ENCODE results near the gene FBXL17. TPM values are rescaled to one million over a fixed set of nuclear protein-coding genes. Genes with fewer than 3 reads are reported as not detected.

Gene FBXL17
- total and polyA plus RNA-seq, 9 of the 15 experiments (the other 6 are each of a cell fraction or from before 2014, with no cell fraction given), result 0.32 to 5.4 (median 1.8) TPM

GRCh38 chr5:107959573-107960279 is 422.2 kb downstream of the FBXL17 start:
- no peak overlapping the region for H3K4me2 ChIP-seq (ENCODE audit: insufficient read depth, low read length)
- no peak overlapping the region for H2AFZ ChIP-seq (ENCODE audit: low read depth, low read length)
- FAIRE-seq, result no peak
- CTCF ChIA-PET (ENCODE audit: low intra/inter-chr PET ratio), result no interaction called here
- no peak for ATAC-seq
- no peaks in the 10 kb centered on the region for H4K20me1 ChIP-seq (replicated peaks; ENCODE audit: control insufficient read depth, insufficient read depth, low read length)
- no peaks in the 10 kb centered on the region for H3K4me1 ChIP-seq (replicated peaks in 1 of 2; ENCODE audit: control insufficient read depth in 2 of 2, insufficient read depth in 2 of 2, low read length in 2 of 2)
- H3K27ac ChIP-seq (ENCODE audit: extremely low read depth, low read depth, low read length), result no peak overlapping the region
- 2% methylated on average over 4 of the region's 4 CpGs for WGBS (ENCODE audit: insufficient coverage, low coverage, missing lambda C conversion rate)
- BruUV-seq (replicated peaks), result no TSS peak
- no peak for DNase-seq (ENCODE audit: extremely low read depth in 1 of 4, low spot score in 3 of 4)
- in situ Hi-C loops (cut with MboI), result no loop called here
- no peaks in the 10 kb centered on the region for H3K9me3 ChIP-seq (replicated peaks; ENCODE audit: control insufficient read depth, insufficient read depth, low read depth, low read length)
- POLR2A ChIA-PET, result no interaction called here
- H3K27me3 ChIP-seq (ENCODE audit: control insufficient read depth in 2 of 2, insufficient read depth in 2 of 2, low read length in 2 of 2), result no peaks in the 10 kb centered on the region
- no peak overlapping the region for H3K4me3 ChIP-seq
- no peak overlapping the region for H3K9ac ChIP-seq (ENCODE audit: insufficient read depth in 1 of 2, low read depth in 2 of 2, low read length in 2 of 2)
- H3K36me3 ChIP-seq (ENCODE audit: control insufficient read depth, insufficient read depth, low read length), result no peaks in the 10 kb centered on the region
- intact Hi-C loops (cut with micrococcal nuclease), result no loop called here
- H3K9me1 ChIP-seq (ENCODE audit: control insufficient read depth, insufficient read depth, low read length), result no peaks in the 10 kb centered on the region
- H3K79me2 ChIP-seq (ENCODE audit: control insufficient read depth, insufficient read depth, low read length), result no peaks in the 10 kb centered on the region
- no peak for TF ChIP-seq CCNT2 (IDR thresholded peaks at IDR 0.05; ENCODE audit: borderline replicate concordance, extremely low read depth, insufficient read length, low read depth, low read length)
- no peak for TF ChIP-seq HDAC8 (tag; IDR thresholded peaks at IDR 0.05)
- no peak for TF ChIP-seq TRIM25 (IDR thresholded peaks at IDR 0.05; ENCODE audit: borderline replicate concordance)
- TF ChIP-seq ZNF347 (CRISPR knock-in tag; IDR thresholded peaks at IDR 0.05; ENCODE audit: low read depth), result no peak
- TF ChIP-seq ARID4B (CRISPR knock-in tag; IDR thresholded peaks at IDR 0.05), result no peak
- TF ChIP-seq SNAPC5 (CRISPR knock-in tag; IDR thresholded peaks at IDR 0.05), result no peak
- TF ChIP-seq GATAD2B (IDR thresholded peaks at IDR 0.05; ENCODE audit: borderline replicate concordance), result no peak
- no peak for TF ChIP-seq IRF9 (tag; IDR thresholded peaks at IDR 0.05)
- TF ChIP-seq RFX7 (CRISPR knock-in tag; IDR thresholded peaks at IDR 0.05), result no peak
- TF ChIP-seq ZNF518B (CRISPR knock-in tag; IDR thresholded peaks at IDR 0.05), result no peak

All from K562 (cell line).